SU-DHL-6 (cell line): ENCODE data around the gene CAMK1D.

Experiments used
- H2AFZ ChIP-seq: fragments of 200-600 bp; sonication (generic); 2 replicates; pipeline ENCODE4 v1.6.1; 2014; ENCODE audit warnings: low read depth, mild to moderate bottlenecking, moderate library complexity, mixed read lengths, antibody characterized with exemption, low read length; ENCODE audit not compliant: severe bottlenecking
- H3F3A ChIP-seq: fragments of 200-600 bp; shearing (Covaris generic); 2 replicates; pipeline ENCODE4 v1.6.0; 2016; ENCODE audit warnings: antibody characterized with exemption, mild to moderate bottlenecking; ENCODE audit not compliant: insufficient read depth
- H3K27ac ChIP-seq: fragments of 200-600 bp; sonication (generic); 2 replicates; pipeline ENCODE4 v1.5.1; 2016; ENCODE audit warnings: low read depth, mild to moderate bottlenecking, low read length, moderate library complexity, mixed read lengths
- H3K27me3 ChIP-seq: fragments of 200-600 bp; sonication (generic), shearing (Covaris generic); 2 replicates; pipeline ENCODE4 v1.6.0; 2014; ENCODE audit warnings: mild to moderate bottlenecking, low read length
- H3K36me3 ChIP-seq: fragments of 200-600 bp; sonication (generic); 2 replicates; pipeline ENCODE4 v1.6.1; 2014; ENCODE audit warnings: mild to moderate bottlenecking, low read length, mixed read lengths
- H3K4me2 ChIP-seq: fragments of 300-600, 200-600 bp; shearing (Covaris generic), sonication (generic); 2 replicates; pipeline ENCODE4 v1.6.0; 2014; ENCODE audit warnings: low read length, low read depth, mild to moderate bottlenecking; ENCODE audit not compliant: poor library complexity, severe bottlenecking
- H3K4me3 ChIP-seq: fragments of 200-600 bp; sonication (generic); 2 replicates; pipeline ENCODE4 v1.5.1; 2014; ENCODE audit warnings: antibody characterized with exemption, low read length, mild to moderate bottlenecking, mixed read lengths; ENCODE audit not compliant: insufficient read depth, poor library complexity, severe bottlenecking
- H3K79me2 ChIP-seq: fragments of 200-600 bp; sonication (generic); 2 replicates; pipeline ENCODE4 v1.6.1; 2014; ENCODE audit warnings: mild to moderate bottlenecking, low read length, moderate library complexity; ENCODE audit not compliant: insufficient read depth
- H3K9ac ChIP-seq: fragments of 200-600 bp; sonication (generic); 2 replicates; pipeline ENCODE4 v1.7.0; 2014; ENCODE audit warnings: mild to moderate bottlenecking, low read length
- H3K9me2 ChIP-seq: fragments of 200-600 bp; sonication (generic); replicated peaks from 2 replicates; pipeline ENCODE4 v1.6.1; 2014; ENCODE audit warnings: low read length; ENCODE audit not compliant: insufficient read depth
- H3K9me3 ChIP-seq: fragments of 200-600 bp; sonication (generic); 2 replicates; pipeline ENCODE4 v1.6.1; 2014; ENCODE audit warnings: low read length, mixed read lengths; ENCODE audit not compliant: insufficient read depth
- H4K20me1 ChIP-seq: fragments of 200-600 bp; sonication (generic); 2 replicates; pipeline ENCODE4 v1.6.1; 2014; ENCODE audit warnings: low read depth, mild to moderate bottlenecking, antibody characterized with exemption, low read length, moderate library complexity, mixed read lengths
- EZH2phosphoT487 ChIP-seq: fragments of 200-600 bp; sonication (generic), shearing (Covaris generic); conservative IDR thresholded peaks from 2 replicates; pipeline ENCODE4 v1.6.1; 2018; ENCODE audit warnings: mild to moderate bottlenecking, antibody characterized with exemption, low read length, moderate library complexity, mixed read lengths
- TF ChIP-seq, protein P1 (sequence below): fragments of 200-600 bp; sonication (generic); IDR thresholded peaks from one replicate; pipeline ENCODE4 v1.5.1; 2017; ENCODE audit warnings: antibody characterized with exemption, mild to moderate bottlenecking, low read length, moderate library complexity; ENCODE audit not compliant: insufficient read depth, poor library complexity, severe bottlenecking

CAMK1D gene

DNA sequence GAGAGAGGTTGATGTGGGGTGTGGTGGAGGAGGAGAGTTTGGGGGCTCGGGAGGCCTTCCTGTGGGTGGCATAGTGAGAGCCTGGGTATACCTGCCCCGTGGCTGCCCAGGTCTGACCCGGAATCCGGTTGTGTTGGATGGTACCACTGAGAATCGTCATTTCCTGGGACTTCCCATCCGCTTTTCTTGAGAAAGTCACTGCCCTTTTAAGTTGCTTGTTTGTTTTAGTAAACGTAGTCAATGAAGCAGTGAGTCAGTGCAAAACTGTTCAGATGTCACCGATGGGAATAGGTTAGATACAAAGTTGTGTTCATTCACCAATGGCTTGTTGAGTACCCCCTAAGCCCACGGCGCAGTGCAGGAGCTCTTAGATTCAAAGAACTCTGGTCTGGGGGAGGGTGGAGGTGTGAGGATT is 285.8 kb downstream of the CAMK1D start:
- no peaks in the 10 kb centered on the region for H3K9me3 ChIP-seq
- no peaks in the 10 kb centered on the region for H3F3A ChIP-seq
- H3K4me2 ChIP-seq, result no peak overlapping the region
- no peak overlapping the region for H3K4me3 ChIP-seq
- no peak overlapping the region for H3K9ac ChIP-seq
- H2AFZ ChIP-seq, result no peak overlapping the region
- no peak overlapping the region for H3K27ac ChIP-seq
- no peaks in the 10 kb centered on the region; the same call in 1 of the 2 replicates for H4K20me1 ChIP-seq
- H3K79me2 ChIP-seq, result peaks cover 82% of the 10 kb centered on the region
- H3K36me3 ChIP-seq, result no peaks in the 10 kb centered on the region; the same call in 1 of the 2 replicates
- TF ChIP-seq, protein P1, sequence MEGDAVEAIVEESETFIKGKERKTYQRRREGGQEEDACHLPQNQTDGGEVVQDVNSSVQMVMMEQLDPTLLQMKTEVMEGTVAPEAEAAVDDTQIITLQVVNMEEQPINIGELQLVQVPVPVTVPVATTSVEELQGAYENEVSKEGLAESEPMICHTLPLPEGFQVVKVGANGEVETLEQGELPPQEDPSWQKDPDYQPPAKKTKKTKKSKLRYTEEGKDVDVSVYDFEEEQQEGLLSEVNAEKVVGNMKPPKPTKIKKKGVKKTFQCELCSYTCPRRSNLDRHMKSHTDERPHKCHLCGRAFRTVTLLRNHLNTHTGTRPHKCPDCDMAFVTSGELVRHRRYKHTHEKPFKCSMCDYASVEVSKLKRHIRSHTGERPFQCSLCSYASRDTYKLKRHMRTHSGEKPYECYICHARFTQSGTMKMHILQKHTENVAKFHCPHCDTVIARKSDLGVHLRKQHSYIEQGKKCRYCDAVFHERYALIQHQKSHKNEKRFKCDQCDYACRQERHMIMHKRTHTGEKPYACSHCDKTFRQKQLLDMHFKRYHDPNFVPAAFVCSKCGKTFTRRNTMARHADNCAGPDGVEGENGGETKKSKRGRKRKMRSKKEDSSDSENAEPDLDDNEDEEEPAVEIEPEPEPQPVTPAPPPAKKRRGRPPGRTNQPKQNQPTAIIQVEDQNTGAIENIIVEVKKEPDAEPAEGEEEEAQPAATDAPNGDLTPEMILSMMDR, result no peak
- no peak for TF ChIP-seq EZH2phosphoT487
- no peaks in the 10 kb centered on the region for H3K9me2 ChIP-seq
- no peaks in the 10 kb centered on the region for H3K27me3 ChIP-seq

- H4K20me1 ChIP-seq, result no peaks in the 10 kb centered on the region; the same call in 1 of the 2 replicates
Observed at GRCh38 chr10:12636571-12636970, 287.2 kb downstream of the CAMK1D start.

GRCh38 chr10:12637649-12638048 is 288.3 kb downstream of the CAMK1D start:
- no peak overlapping the region for H3K4me3 ChIP-seq
- TF ChIP-seq, protein P1, result no peak
- TF ChIP-seq EZH2phosphoT487, result no peak
- no peak overlapping the region for H2AFZ ChIP-seq
- H3K9me2 ChIP-seq, result no peaks in the 10 kb centered on the region
- H4K20me1 ChIP-seq, result no peaks in the 10 kb centered on the region
- no peak overlapping the region for H3K9ac ChIP-seq
- H3K4me2 ChIP-seq, result no peak overlapping the region
- no peaks in the 10 kb centered on the region for H3K9me3 ChIP-seq
- no peaks in the 10 kb centered on the region for H3F3A ChIP-seq
- no peak overlapping the region for H3K27ac ChIP-seq
- no peaks in the 10 kb centered on the region; the same call in 1 of the 2 replicates for H3K36me3 ChIP-seq
- H3K79me2 ChIP-seq, result peaks cover 82% of the 10 kb centered on the region
- no peaks in the 10 kb centered on the region for H3K27me3 ChIP-seq

More at GRCh38 chr10:12636571-12636970, 287.2 kb downstream of the CAMK1D start:
- no peaks in the 10 kb centered on the region for H3K9me2 ChIP-seq
- no peaks in the 10 kb centered on the region for H3K27me3 ChIP-seq
- H3K79me2 ChIP-seq, result peaks cover 91% of the 10 kb centered on the region
- H3K9me3 ChIP-seq, result no peaks in the 10 kb centered on the region
- no peaks in the 10 kb centered on the region; the same call in 1 of the 2 replicates for H3K36me3 ChIP-seq
- no peak overlapping the region for H3K4me3 ChIP-seq
- H3K9ac ChIP-seq, result no peak overlapping the region
- H2AFZ ChIP-seq, result no peak overlapping the region
- H3K4me2 ChIP-seq, result no peak overlapping the region
- H3F3A ChIP-seq, result no peaks in the 10 kb centered on the region
- H3K27ac ChIP-seq, result no peak overlapping the region
- TF ChIP-seq EZH2phosphoT487, result no peak
- TF ChIP-seq, protein P1, result no peak
